PC-9 (cell line): Measurements from ENCODE around the gene IFT88. TPM values are rescaled to one million over a fixed set of nuclear protein-coding genes. Genes with fewer than 3 reads are reported as not detected.

Source experiments
- BruUV-seq: library from RNA; stranded (reverse); fragments of 400-500 nt; replicated peaks from 2 replicates; lab custom pipeline; 2021; lab: Mats Ljungman, UMichigan
- CTCF ChIA-PET: fragments of 300-600 bp; sonication (Branson Sonifier 250); formaldehyde crosslinking; loops from one replicate; lab custom pipeline; 2022; ENCODE audit warnings: antibody characterized with exemption; lab: Charles Lee
- POLR2A ChIA-PET: fragments of 300-600 bp; sonication (Branson Sonifier 250); formaldehyde crosslinking; loops from one replicate; lab custom pipeline; 2022; ENCODE audit warnings: antibody characterized with exemption; ENCODE audit not compliant: unreplicated experiment; lab: Charles Lee
- DNase-seq, 2 experiments: peaks; one replicate each; pipeline versions ENCODE4 v3.0.0 to v3.0.0-alpha.2; 2015 to 2022; ENCODE audit warnings: mixed read lengths in 1 of 2
- H2AFZ ChIP-seq: fragments of 200-600 bp; sonication (generic); 2 replicates; pipeline ENCODE4 v1.8.1; 2017; ENCODE audit warnings: antibody characterized with exemption
- H3F3A ChIP-seq: fragments of 200-600 bp; sonication (generic); 2 replicates; pipeline ENCODE4 v1.8.1; 2017; ENCODE audit warnings: antibody characterized with exemption, mild to moderate bottlenecking, low read depth; ENCODE audit not compliant: insufficient read depth
- H3K27ac ChIP-seq: fragments of 200-600 bp; sonication (generic); 2 replicates; pipeline ENCODE4 v1.6.1; 2016; ENCODE audit warnings: mixed run types
- H3K27me3 ChIP-seq: fragments of 200-600 bp; sonication (generic); 2 replicates; pipeline ENCODE4 v1.6.1; 2016; ENCODE audit warnings: low read depth, mixed run types; ENCODE audit not compliant: insufficient read depth
- H3K36me3 ChIP-seq: fragments of 200-600 bp; sonication (generic); 2 replicates; pipeline ENCODE4 v1.6.1; 2016; ENCODE audit warnings: low read depth, mixed run types
- H3K4me1 ChIP-seq: fragments of 200-600 bp; sonication (generic); replicated peaks from 2 replicates; pipeline ENCODE4 v1.6.1; 2016; ENCODE audit warnings: mixed run types; ENCODE audit not compliant: insufficient read depth
- H3K4me2 ChIP-seq: fragments of 200-600 bp; sonication (generic); 2 replicates; pipeline ENCODE4 v1.6.1; 2017; ENCODE audit warnings: mixed run types
- H3K4me3 ChIP-seq: fragments of 200-600 bp; sonication (generic); 2 replicates; pipeline ENCODE4 v1.6.1; 2016; ENCODE audit warnings: mixed run types
- H3K79me2 ChIP-seq: fragments of 200-600 bp; sonication (generic); 2 replicates; pipeline ENCODE4 v1.6.1; 2017; ENCODE audit warnings: low read depth, mixed run types
- H3K9me2 ChIP-seq: fragments of 200-600 bp; sonication (generic); 2 replicates; pipeline ENCODE4 v1.8.1; 2017; ENCODE audit warnings: mild to moderate bottlenecking; ENCODE audit not compliant: insufficient read depth
- H3K9me3 ChIP-seq: fragments of 200-600 bp; sonication (generic); 2 replicates; pipeline ENCODE4 v1.8.1; 2016; ENCODE audit warnings: low read depth; ENCODE audit not compliant: insufficient read depth
- H4K20me1 ChIP-seq: fragments of 200-600 bp; sonication (generic); 2 replicates; pipeline ENCODE4 v1.8.1; 2017; ENCODE audit not compliant: insufficient read depth
- EZH2 ChIP-seq: fragments of 200-600 bp; sonication (generic); IDR thresholded peaks from 2 replicates; pipeline ENCODE4 v1.8.0; 2017; ENCODE audit warnings: antibody characterized with exemption, low read depth
- intact Hi-C: fragments of 100-400 bp; cut with micrococcal nuclease; formaldehyde crosslinking; loops from one replicate; pipeline ENCODE4 v1.10.0; 2022; ENCODE audit not compliant: unreplicated experiment
- total RNA-seq: library from RNA; stranded (reverse); gene quantifications from 2 replicates; pipeline ENCODE4 v1.2.3, GENCODE V29; 2021
- TF ChIP-seq, protein P1 (sequence below): fragments of 200-600 bp; sonication (generic); conservative IDR thresholded peaks from 2 replicates; pipeline ENCODE4 v1.6.1; 2017; ENCODE audit warnings: mixed run types, antibody characterized with exemption, mild to moderate bottlenecking, moderate library complexity

Gene IFT88
- total RNA-seq, 1 experiment from 2014 or later, result 11.7 TPM

DNA sequence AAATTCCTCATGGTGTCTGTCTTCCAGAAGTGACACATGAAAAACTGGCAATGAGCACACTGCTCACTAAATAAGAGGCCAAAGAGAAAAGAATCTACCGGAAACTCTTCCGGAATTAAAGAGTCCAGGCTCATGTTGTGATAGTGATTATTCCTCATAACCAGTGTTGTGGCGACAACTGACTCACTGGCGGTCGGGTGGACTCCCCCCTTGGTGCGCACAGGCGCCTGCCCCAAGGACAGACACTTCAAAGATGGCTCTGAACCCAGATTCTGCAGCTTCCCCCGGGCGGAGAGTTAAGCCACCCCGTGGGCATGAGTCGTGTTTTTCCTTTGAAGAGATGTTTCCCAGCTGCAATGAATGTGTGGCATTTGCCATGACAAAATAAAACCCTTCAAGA is 146.8 kb downstream of the IFT88 start:
- no peaks in the 10 kb centered on the region for H3K9me2 ChIP-seq
- no peaks in the 10 kb centered on the region for H3K9me3 ChIP-seq
- DNase-seq, result no peak
- ChIA-PET POLR2A (no interaction called here), CTCF (interaction anchor here (0.6 kb wide), 1 partner anchor 205 kb away, joined by 4 read pairs; no protein-coding TSS in a partner anchor)
- BruUV-seq, result no TSS peak
- no peak overlapping the region for H2AFZ ChIP-seq
- no peak overlapping the region for H3K4me3 ChIP-seq
- H4K20me1 ChIP-seq, result 0 out of 2 replicates have a peak, but pooled peaks cover 4% of the 10 kb centered on the region
- H3K27ac ChIP-seq, result no peak overlapping the region
- H3K36me3 ChIP-seq, result no peaks in the 10 kb centered on the region
- intact Hi-C loops, result loop anchor here (5.0 kb wide), 2 partner anchors 99 to 216 kb away; no protein-coding TSS in a partner anchor
- H3K27me3 ChIP-seq, result no peaks in the 10 kb centered on the region
- peaks cover 4% of the 10 kb centered on the region; the same call in 1 of the 2 replicates for H3F3A ChIP-seq
- TF ChIP-seq, protein P1, sequence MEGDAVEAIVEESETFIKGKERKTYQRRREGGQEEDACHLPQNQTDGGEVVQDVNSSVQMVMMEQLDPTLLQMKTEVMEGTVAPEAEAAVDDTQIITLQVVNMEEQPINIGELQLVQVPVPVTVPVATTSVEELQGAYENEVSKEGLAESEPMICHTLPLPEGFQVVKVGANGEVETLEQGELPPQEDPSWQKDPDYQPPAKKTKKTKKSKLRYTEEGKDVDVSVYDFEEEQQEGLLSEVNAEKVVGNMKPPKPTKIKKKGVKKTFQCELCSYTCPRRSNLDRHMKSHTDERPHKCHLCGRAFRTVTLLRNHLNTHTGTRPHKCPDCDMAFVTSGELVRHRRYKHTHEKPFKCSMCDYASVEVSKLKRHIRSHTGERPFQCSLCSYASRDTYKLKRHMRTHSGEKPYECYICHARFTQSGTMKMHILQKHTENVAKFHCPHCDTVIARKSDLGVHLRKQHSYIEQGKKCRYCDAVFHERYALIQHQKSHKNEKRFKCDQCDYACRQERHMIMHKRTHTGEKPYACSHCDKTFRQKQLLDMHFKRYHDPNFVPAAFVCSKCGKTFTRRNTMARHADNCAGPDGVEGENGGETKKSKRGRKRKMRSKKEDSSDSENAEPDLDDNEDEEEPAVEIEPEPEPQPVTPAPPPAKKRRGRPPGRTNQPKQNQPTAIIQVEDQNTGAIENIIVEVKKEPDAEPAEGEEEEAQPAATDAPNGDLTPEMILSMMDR, result no peak
- TF ChIP-seq EZH2, result no peak
- H3K79me2 ChIP-seq, result no peaks in the 10 kb centered on the region
- H3K4me1 ChIP-seq, result no peaks in the 10 kb centered on the region
- H3K4me2 ChIP-seq, result no peak overlapping the region

DNA sequence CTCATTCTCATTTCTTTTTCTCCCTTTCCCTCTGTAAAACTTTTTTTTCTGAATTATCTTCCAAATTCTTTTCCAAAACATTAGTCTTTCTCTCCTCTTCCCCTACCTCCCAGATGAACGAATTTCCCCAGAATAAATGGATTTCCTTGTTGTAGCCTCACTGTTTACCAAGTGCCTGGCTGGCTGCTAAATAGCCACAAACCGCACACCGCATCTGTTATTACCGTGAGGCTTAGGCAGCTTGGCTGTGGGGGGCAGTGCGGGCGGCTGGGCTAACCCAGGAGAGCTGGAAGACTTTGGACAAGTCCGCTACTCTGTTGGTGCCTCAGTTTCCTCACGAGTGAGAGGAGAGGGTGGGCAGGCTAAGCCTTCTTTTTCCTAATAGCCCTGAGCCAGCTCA is 147.2 kb downstream of the IFT88 start:
- H3K4me2 ChIP-seq, result no peak overlapping the region
- H2AFZ ChIP-seq, result no peak overlapping the region
- H3K4me1 ChIP-seq, result no peaks in the 10 kb centered on the region
- CTCF ChIA-PET, result no interaction called here
- intact Hi-C loops, result loop anchor here (5.0 kb wide), 2 partner anchors 98 to 217 kb away; no protein-coding TSS in a partner anchor
- no peak overlapping the region for H3K4me3 ChIP-seq
- H3F3A ChIP-seq, result peaks cover 4% of the 10 kb centered on the region; the same call in 1 of the 2 replicates
- H3K9me3 ChIP-seq, result no peaks in the 10 kb centered on the region
- no TSS peak for BruUV-seq
- H3K27me3 ChIP-seq, result no peaks in the 10 kb centered on the region
- no peak overlapping the region for H3K27ac ChIP-seq
- H3K9me2 ChIP-seq, result no peaks in the 10 kb centered on the region
- POLR2A ChIA-PET, result no interaction called here
- no peak for DNase-seq
- TF ChIP-seq EZH2, result no peak
- TF ChIP-seq, protein P1, result no peak
- H3K79me2 ChIP-seq, result no peaks in the 10 kb centered on the region
- no peaks in the 10 kb centered on the region for H3K36me3 ChIP-seq
- H4K20me1 ChIP-seq, result 0 out of 2 replicates have a peak, but pooled peaks cover 4% of the 10 kb centered on the region

DNA sequence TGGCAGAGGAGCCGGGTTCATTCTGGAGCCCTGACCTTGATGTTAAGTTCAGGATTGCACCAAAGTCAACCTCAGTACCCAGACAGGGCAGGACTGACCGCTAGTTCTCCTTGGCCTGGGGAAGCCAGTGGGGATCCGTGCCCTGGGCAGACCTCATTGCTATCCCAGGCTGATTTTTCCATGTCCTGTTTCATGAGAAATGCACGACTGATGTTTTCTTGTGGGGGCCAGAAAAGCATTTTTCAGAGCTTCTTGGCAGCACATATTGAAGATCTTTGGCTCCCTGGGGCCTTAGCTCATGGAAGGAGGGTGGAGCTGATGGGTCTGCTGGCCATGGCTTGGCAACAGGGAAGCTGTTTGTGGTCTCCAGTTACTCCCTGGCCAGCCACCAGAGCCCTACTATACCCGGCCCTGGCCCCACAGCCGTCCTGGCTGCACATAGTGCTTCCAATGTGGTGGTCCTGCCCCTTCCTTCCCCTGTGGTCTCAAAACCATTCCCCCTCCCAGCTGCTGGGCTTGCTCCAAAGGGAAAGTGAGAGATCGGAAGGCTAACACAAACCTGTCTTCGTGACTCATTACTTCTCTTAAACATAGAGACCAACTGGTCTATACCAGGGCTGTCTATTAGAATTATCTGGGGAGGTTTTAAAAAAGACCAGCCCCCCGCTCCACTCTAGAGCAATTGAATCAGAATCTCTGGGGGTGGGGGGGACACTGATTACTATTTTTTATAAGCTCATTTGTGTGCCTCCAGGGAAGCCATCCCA is 147.8 kb downstream of the IFT88 start:
- H3K9me3 ChIP-seq, result no peaks in the 10 kb centered on the region
- no peaks in the 10 kb centered on the region for H3K4me1 ChIP-seq
- intact Hi-C loops, result loop anchor here (5.0 kb wide), 2 partner anchors 98 to 217 kb away; no protein-coding TSS in a partner anchor
- no peaks in the 10 kb centered on the region for H3K9me2 ChIP-seq
- no peak overlapping the region for H3K27ac ChIP-seq
- no peak for TF ChIP-seq EZH2
- TF ChIP-seq, protein P1, result no peak
- H3K36me3 ChIP-seq, result no peaks in the 10 kb centered on the region
- no peak overlapping the region for H3K4me2 ChIP-seq
- POLR2A ChIA-PET, result no interaction called here
- no peaks in the 10 kb centered on the region for H3K27me3 ChIP-seq
- CTCF ChIA-PET, result no interaction called here
- no peaks in the 10 kb centered on the region for H3K79me2 ChIP-seq
- no peak for DNase-seq
- H2AFZ ChIP-seq, result no peak overlapping the region
- peaks cover 4% of the 10 kb centered on the region; the same call in 1 of the 2 replicates for H3F3A ChIP-seq
- BruUV-seq, result no TSS peak
- 0 out of 2 replicates have a peak, but pooled peaks cover 4% of the 10 kb centered on the region for H4K20me1 ChIP-seq
- H3K4me3 ChIP-seq, result no peak overlapping the region
